HPDE6-E6E7 (cell line): ENCODE results near the gene SLC4A3.

Source experiments
- DNase-seq: peaks from one replicate; pipeline ENCODE4 v3.0.0; 2011; ENCODE audit warnings: missing footprints; ENCODE audit errors: extremely low spot score

SLC4A3 gene

DNA sequence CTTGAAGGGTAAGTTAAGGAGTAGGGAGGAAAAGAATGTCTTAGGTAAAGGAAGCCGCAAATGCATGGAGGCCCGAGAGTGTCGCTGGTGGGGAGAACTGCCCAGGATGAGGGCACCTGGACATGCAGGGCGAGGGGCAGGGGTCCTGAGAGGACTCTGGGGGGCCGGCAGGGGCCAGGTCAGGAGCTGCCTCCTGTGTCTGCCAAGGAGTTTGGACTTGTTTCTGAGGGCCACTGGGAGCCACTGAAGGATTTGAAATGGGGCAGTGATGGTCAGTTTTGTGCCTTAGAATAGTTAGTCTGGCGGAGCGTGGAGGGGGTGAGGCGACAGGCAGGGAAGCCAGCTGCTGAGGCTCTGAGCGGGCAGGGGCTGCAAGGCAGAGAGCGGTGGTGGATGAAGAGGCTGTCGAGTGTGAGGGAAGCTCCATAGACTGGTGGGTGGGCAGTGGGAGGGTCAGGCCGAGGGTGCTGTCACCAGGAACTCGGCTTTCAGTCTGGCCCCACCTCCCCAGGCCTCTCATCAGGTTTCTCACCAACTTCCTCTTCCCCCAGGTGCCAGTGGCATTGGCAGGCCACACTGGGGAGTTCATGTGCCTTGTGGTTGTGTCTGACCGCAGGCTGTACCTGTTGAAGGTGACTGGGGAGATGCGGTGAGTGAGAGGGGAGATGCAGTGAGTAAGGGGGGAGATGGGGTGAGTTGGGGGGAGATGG, 14.7 kb upstream of the SLC4A3 start:
- DNase-seq, result no peak

DNA sequence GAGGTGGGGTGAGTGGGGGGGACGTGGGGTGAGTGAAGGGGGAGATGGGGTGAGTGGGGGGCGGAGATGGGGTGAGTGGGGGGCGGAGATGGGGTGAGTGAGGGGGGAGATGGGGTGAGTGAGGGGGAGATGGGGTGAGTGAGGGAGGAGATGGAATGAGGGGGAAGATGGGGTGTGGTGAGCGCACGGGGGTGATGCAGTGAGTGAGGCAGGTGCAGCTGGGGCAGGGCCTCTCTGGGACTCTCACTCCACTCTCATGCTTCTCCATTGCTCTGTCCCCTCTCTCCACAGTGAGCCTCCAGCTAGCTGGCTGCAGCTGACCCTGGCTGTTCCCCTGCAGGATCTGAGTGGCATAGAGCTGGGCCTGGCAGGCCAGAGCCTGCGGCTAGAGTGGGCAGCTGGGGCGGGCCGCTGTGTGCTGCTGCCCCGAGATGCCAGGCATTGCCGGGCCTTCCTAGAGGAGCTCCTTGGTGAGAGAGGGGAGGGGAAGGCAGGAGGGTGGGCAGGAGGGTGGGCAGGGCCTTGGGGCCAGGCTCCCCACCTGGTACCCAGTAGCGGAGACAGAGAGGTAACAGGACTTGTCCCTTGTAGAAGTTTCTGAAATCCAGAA, 13.9 kb upstream of the SLC4A3 start:
- no peak for DNase-seq

DNA sequence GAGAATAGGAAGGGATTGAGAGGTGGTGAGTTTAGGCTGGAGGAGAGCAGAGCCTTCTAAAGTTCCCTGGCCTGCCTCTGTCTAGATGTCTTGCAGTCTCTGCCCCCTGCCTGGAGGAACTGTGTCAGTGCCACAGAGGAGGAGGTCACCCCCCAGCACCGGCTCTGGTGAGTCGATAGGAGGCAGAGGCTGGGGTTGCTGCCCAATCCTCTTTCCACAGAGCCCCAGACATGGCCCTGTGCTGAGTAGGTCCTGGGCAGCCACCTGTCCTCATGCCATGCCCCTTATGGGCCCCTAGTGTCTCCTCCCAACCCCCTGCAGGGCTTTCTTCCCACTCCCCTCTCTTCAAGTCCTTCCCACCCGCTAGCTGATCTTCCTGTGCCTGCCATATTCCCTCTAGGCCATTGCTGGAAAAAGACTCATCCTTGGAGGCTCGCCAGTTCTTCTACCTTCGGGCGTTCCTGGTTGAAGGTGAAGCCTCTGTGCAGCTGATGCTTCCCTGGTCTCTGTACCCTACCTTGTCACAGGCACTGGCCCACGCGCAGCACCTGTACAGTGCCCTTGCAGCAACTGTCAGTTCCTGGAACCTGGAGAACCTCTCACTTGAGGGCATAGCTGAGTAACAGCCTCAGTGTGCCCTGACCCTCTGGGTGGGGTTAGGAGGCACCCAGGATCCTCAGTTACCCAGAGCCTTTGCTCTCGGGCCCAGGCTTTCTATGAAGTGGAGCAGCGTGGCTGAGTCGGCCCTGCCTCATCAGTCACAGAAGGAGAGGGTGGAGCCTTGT, 13.2 kb upstream of the SLC4A3 start:
- DNase-seq, result no peak

DNA sequence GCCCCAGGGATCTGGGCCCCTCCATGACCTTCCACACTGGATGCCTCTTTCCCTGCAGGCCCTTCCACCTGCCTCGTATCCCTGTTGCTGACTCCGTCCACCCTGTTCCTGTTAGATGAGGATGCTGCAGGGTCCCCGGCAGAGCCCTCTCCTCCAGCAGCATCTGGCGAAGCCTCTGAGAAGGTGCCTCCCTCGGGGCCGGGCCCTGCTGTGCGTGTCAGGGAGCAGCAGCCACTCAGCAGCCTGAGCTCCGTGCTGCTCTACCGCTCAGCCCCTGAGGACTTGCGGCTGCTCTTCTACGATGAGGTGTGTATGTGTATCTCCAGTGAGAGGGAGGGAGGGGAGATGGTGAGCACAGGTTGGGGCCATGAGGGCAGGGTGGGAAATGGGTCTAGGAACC, 12.4 kb upstream of the SLC4A3 start:
- DNase-seq, result no peak

DNA sequence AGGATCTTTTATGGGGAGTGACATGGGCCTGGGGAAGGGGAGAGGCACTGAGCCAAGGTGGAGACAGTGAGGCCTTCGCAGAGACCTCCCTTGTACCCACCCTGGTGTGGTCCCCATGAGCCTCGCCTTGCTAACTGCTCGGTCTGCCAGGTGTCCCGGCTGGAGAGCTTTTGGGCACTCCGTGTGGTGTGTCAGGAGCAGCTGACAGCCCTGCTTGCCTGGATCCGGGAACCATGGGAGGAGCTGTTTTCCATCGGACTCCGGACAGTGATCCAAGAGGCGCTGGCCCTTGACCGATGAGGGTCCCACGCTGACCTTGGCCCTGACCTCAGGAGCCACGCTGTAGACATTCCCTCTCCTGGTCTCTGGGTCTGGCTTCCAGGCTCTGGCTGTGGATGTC, 11.5 kb upstream of the SLC4A3 start:
- DNase-seq, result no peak

DNA sequence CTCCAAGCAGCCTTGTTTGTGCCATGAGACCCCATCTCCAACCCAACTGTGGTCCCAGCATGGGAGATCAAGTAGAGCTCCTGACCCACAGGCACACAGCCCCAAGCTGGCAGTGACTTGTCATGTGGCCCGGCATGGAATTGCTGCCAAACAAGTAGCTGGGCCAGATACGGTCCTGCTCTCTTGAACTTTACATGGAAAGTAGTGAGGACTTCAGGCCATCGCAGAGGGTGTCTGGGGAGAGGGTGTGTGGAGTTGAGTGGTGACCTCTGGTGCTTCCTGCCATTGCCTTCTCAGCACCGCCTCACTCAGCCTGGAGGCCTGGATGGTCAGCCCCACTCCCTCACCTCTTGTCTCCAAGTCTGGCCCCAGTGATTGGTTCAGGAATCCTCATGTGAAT, 10.9 kb upstream of the SLC4A3 start:
- no peak for DNase-seq

DNA sequence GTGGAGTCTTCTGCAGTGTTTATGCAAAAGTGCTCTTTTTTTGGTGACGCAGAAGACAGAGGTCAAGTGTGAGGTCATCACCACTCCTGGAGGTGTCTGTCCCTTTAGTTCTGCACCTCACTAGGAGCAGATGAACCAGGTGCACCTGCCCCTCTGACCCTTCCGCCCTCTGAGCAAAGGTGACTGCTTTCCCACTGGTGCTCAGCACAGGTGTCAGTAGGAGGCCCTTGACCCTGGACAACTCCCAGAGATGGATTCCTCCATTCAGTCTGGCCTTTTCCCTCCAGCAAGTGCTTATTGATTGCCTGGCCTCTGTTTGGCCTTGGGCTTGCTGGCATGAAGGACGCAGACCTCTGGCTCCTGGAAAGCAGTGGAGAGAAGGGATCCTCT, 8.7 kb upstream of the SLC4A3 start:
- DNase-seq, result no peak

DNA sequence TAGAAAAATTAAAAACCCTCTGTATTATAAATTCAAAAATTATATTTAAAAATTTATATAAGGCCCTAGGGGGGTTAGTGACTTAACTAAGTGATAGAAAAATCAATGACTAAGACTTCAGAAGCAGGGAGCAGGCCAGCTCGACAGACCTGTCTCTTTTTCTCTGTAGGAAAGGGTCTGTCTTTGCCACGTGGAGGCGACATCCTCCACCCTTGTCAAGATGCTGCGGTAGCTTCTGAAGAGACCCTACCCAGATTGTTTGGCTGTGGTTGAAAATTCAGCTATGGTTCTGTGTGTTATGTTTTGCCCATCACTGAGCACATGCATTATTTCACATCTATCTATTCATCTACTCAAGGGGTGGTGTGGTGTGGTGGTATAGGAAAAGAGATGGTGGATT, 8.2 kb upstream of the SLC4A3 start:
- DNase-seq, result no peak

DNA sequence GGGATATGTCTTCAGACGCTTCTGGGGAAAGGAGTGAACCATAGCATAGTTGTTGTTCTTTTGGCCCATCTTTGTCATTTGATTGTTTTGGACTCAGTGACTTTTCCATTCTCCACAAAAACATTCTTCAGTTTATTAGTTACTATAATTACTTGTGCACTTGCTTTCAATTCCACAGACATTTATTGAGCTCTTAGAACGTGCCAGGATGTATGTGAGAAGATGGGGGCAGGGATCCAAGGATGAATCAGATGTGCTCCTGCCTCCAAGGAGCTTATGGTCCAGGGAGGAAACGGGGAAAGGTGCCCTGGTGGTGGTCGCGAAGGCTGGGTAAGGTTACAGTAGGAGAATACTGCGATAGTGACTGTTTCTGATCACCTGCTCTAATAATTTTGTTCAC, 6.9 kb upstream of the SLC4A3 start:
- no peak for DNase-seq

DNA sequence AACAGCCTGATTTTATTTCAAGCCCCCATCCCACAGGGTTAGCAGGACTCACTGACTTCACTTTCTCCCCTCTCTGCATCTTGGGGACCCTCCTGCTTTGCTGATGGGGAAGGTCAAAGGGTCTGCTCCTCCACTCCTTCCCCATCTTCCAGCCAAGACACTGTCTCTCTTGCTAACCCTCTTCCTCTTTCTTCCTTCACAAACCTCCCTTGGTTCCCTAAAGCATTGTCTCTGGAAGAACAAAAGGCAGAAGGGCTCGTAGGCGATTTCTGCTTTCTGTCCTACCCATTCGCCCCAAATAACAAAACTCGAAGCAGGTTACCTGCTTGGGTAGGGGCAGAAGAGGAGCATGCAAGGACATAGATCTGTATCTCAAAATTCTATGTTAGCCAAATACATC, 5.5 kb upstream of the SLC4A3 start:
- DNase-seq, result no peak

DNA sequence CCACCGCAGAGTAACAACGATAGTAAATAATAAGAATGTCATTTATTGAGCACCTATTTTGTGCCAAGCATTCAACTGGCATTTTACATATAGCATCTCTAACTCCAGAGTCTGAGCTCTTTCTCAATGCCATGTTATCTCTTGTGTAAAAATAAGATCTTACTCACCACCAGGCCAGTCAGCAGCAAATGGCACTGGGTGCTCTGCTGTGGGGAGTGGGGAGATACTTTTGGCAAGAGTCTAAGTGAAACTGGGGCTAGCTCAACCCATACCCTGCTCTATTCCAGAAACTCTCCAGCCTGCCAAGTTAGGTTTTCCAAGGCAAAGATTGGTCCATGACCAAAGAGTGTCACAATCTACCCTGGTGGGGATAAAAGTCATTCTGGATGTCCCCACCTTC, 5.0 kb upstream of the SLC4A3 start:
- no peak for DNase-seq

DNA sequence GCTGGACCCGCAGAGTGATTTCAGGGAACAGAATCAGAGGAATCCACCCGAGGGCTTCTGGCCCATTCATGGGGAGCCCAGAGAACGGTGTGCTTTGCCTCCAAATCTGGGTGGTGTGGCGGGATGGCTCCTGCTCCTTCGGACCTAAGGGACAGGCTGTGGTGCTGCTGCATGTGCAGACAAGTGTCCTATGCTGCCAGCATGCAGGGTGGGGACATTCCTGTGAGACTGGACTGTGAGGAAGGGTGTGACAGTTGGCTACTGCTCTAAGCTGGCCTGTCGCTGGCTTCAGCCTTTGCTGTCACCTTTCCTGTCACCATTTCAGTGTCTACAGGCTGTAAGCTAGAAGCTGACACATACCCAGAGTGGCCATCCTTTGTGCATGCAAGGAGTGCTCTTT, 2.9 kb upstream of the SLC4A3 start:
- DNase-seq, result no peak

DNA sequence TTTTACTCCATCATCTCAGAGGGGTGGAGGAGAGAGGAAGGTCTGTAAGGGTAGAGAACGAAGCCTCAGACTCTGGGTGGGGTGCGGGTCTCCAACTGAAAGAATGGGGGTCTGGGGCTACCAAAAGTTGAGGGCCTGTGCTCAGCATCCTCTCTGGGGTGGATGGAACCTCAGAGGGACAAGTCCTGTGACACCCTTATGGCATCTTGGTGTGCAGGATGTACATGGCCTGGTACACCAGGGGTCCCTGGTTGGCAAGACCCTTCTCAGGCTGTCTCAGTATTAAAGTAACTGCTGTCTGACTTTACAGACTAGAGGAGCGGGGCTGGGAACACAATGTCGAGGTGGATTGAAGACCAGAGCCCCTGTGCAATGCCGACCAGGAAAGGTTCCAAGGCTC, 2.3 kb upstream of the SLC4A3 start:
- no peak for DNase-seq

DNA sequence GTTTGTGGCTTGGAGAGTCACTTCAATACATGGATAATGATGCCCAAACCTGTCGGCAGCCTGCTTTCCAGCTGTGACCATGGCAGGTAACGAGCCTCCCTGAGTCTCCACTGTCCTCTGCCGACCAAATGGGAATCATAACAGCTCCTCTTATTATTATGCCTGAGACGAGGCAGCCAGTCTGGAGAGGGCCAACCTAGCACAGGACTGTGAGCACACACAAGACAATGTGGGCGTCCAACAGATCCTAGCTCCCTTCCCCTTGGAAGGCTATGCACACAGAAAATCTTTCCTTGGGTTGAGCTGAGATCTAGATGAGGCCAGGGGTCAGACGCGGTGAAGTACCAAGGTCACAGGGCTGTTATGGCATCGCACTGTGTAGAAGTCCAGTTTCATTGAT, 890 bp upstream of the SLC4A3 start:
- no peak for DNase-seq

DNA sequence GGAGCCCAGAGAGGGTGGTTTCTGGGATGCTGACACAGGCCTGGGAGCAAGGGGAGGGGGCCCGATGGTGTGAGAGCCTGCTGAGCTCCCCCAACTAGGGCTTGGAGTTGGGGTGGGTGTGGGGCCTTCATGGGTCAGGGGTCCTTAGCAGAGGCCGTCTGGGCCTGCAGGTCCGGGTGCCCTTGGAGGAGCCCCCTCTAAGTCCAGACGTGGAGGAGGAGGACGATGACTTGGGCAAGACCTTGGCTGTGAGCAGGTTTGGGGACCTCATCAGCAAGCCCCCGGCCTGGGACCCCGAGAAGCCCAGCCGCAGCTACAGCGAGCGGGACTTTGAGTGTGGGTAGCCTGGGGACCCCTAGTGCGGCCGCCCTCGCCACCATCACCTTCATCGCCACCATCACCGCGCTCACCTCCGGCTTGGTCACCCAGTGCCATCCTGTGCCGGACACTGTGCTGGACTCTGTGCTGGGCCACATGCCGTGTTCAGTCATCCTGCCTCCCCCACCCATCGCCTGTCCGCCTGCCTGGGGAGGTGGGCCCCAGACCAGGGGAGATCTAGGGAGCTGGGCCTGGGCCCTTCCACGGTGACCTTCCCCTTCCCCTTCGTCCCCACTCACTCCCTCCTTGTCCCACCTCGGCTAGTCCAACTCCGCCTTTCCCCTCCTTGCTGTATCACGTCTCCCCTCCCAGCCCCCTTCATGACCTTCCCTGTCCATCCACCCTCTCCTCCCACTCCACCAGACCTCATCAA, 980 bp downstream of the SLC4A3 start:
- no peak for DNase-seq

DNA sequence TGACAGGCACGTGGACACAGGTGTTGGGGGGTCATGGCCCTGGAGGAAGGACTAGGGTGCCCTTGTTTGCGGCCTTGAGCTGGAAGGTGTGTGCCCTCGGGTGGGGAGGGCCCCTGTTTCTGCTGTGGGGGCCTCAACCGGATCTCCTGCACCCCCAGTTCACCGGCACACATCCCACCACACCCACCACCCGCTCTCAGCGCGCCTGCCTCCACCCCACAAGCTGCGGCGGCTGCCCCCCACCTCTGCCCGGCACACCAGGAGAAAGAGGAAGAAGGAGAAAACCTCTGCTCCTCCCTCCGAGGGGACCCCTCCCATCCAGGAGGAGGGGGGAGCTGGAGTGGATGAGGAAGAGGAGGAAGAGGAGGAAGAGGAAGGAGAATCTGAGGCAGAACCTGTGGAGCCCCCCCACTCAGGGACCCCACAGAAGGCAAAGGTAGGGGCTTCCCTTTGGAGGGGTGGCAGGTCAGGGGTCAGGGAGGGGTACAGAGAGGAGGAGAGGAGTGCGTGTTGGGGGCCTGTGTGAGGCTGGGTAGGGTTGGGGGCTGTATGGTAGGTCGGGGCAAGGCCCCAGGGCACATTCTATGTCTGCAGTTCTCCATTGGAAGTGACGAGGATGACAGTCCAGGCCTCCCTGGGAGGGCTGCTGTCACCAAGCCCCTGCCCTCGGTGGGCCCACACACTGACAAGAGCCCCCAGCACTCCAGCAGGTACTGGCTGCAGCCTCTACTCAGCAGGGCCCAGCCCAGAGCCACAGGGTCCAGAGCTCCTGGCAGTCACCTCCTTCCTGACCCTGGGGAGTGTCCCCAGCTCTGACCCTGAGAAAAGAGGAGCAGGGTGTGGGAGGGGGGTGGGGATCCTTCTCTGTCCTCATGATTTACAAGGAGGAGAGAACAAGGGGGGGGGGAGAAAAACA, 1.8 kb downstream of the SLC4A3 start:
- DNase-seq, result no peak

DNA sequence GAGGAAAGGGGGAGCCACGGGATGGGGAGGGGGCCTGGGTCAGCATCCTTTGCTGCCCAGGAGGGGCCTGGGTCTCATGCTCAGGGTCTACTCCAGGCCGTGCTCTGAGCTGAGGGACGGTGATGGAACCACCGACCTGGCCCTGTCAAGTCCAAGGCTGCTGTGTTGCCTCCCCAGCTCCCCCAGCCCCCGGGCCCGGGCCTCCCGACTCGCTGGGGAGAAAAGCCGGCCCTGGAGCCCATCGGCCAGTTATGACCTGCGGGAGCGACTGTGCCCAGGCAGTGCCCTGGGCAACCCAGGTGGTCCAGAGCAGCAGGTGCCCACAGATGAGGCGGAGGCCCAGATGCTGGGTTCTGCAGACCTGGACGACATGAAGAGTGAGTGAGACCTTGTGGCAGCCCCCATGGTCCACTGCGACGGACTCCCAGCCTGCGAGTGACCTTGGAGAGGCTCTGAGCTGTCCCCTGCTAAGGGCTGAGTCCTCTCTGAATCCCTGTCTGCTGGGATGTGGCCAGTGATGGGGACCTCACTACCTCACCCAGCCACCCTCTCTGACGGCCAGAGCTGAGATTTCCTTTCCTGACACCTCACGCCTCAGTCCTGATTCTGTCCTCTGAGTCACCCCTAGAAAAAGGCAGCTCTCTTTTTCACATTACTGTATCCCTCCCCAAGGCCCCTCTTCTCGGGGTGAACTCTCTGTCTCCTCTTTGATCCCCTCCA, 2.7 kb downstream of the SLC4A3 start:
- no peak for DNase-seq

DNA sequence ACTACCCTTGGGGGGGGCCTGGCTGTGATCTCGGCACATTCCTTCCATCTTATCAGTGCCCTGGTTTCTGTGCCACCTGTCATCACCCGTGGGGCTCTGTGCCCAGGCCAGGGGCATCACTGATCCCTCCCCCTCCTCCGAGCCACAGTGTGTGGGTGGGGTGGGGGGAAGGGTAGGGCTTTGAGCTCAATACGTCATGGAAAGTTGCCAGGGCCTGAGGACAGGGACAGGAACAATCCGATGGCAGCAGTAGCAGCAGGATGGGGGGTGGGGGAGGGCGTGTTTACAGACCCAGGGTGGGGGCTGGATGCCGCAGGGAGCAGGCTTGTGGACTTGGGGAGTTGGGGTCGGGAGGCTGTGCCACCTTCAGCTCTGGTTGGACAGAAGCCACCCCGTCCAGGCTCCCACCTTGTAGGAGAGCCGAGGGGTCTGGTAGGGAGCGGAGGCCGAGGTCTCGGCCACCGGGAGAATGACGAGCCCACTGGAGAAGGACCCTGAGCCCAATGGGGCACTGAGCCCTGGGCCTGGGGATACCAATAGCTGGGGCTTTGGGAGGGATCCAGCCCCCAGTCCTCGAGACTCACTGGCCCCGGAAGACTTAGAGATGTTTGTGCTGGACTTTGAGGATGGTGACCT, 3.5 kb downstream of the SLC4A3 start:
- no peak for DNase-seq

DNA sequence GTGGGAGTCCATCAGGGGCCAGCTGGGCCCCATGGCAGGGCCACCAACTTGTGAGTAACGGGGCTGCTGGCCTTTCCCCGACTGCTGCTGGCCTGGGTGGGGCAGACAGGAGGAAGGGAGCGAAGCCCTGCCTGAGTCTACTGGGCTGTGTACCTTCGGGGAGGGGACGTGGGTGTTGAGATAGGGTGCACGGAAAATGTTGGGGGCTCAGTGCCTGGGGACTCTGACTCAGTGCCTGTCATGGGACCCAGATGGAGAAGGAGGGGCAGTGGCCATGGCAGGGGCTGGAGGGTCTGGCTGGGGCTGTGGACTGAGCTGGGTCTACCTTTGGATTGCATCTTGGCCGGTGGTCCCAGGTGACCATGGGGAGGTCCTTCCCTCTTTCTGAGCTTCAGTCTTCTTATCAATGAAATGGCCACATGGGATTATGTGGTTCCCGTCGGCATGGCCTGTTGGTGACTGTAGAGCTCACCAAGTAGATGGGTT, 4.0 kb downstream of the SLC4A3 start:
- no peak for DNase-seq
